OCI-M2 (cell line): ENCODE data around the gene PARP4.
"Not testable (repeated sequence)": the region's sequence is repeated elsewhere in the genome, so short reads cannot be mapped to it uniquely, and the experiment has no call there.

ENCODE experiments used
- DNase-seq: peaks from one replicate; lab custom pipeline; 2025; ENCODE audit not compliant: unreplicated experiment; lab: John Stamatoyannopoulos, UW

PARP4 gene

GRCh38 chr13:24512197-24512907 is at the start of gene PARP4:
PARP4 (minus strand) TSS chr13:24512778; CDS start chr13:24503776, 9,002 bp downstream.
- peak; percentile 42 for DNase-seq

GRCh38 chr13:24560579-24561187 is 48.1 kb upstream of the PARP4 start:
- not testable (repeated sequence) for DNase-seq

GRCh38 chr13:24559431-24560218 is 47.0 kb upstream of the PARP4 start:
- DNase-seq, result not testable (repeated sequence)

- DNase-seq, result no peak
These were observed 44.5 kb upstream of the PARP4 start for GRCh38 chr13:24557081-24557480.

GRCh38 chr13:24553892-24554291 is 41.3 kb upstream of the PARP4 start:
- DNase-seq, result not testable (repeated sequence)

GRCh38 chr13:24541476-24542352 is 29.1 kb upstream of the PARP4 start:
- not testable (repeated sequence) for DNase-seq

- DNase-seq, result no peak
These were observed 28.5 kb upstream of the PARP4 start for GRCh38 chr13:24541127-24541475.

GRCh38 chr13:24540236-24541126 is 27.9 kb upstream of the PARP4 start:
- no peak for DNase-seq

GRCh38 chr13:24539500-24540165 is 27.1 kb upstream of the PARP4 start:
- no peak for DNase-seq

GRCh38 chr13:24529478-24529877 is 16.9 kb upstream of the PARP4 start:
- no peak for DNase-seq

GRCh38 chr13:24528816-24529398 is 16.3 kb upstream of the PARP4 start:
- no peak for DNase-seq

GRCh38 chr13:24527266-24527775 is 14.7 kb upstream of the PARP4 start:
- DNase-seq, result no peak

- DNase-seq, result no peak
These were observed 8.2 kb upstream of the PARP4 start for GRCh38 chr13:24520733-24521132.

- DNase-seq, result no peak
These were observed 4.3 kb upstream of the PARP4 start for GRCh38 chr13:24516919-24517318.

GRCh38 chr13:24512908-24513213 is 283 bp upstream of the PARP4 start:
- DNase-seq, result no peak

- DNase-seq, result no peak
These were observed 772 bp downstream of the PARP4 start for GRCh38 chr13:24511816-24512196.

GRCh38 chr13:24511019-24511815 is 1.4 kb downstream of the PARP4 start:
- no peak for DNase-seq

- DNase-seq, result no peak
These were observed 5.8 kb downstream of the PARP4 start for GRCh38 chr13:24506698-24507335.
